ENCODE data around the gene ANKRD23. TPM values are rescaled to one million over a fixed set of nuclear protein-coding genes. Genes with fewer than 3 reads are reported as not detected.

ANKRD23 gene
- polyA plus RNA-seq, 1 of the 3 experiments (the other 2 are of a cell fraction): 3.1 TPM

GRCh38 chr2:96819128-96819875, 24.5 kb downstream of the ANKRD23 start (continued):
- TF ChIP-seq ZBTB33 (IDR thresholded peaks at IDR 0.05; ENCODE audit: borderline replicate concordance, low read depth) (no peak), FOXJ3 (CRISPR knock-in tag; IDR thresholded peaks at IDR 0.05) (peak; percentile 79; the same call in 1 of the 2 replicates)

GRCh38 chr2:96817882-96818281, 25.9 kb downstream of the ANKRD23 start:
- WGBS (ENCODE audit: low lambda C conversion rate): 95% methylated on average over 8 of the region's 8 CpGs
- ChIA-PET POLR2A (interaction anchor here (1.3 kb wide), 1 partner anchor 25 kb away, joined by 5 read pairs; no protein-coding TSS in a partner anchor), CTCF (interaction anchor here (0.6 to 6.1 kb wide), 8 partner anchors 15 to 338 kb away, joined by 3 to 35 read pairs (median 4); no protein-coding TSS in a partner anchor)
- peaks cover 4% of the 10 kb centered on the region for H3F3A ChIP-seq (replicated peaks; ENCODE audit: insufficient read depth)
- no peaks in the 10 kb centered on the region for H3K9me2 ChIP-seq
- H3K4me2 ChIP-seq: peak overlapping the region; percentile 88
- H3K27me3 ChIP-seq (ENCODE audit: insufficient read depth): no peaks in the 10 kb centered on the region
- H3K27ac ChIP-seq (ENCODE audit: low read depth in 2 of 2, low read length in 1 of 2): no peak overlapping the region
- H2AFZ ChIP-seq (ENCODE audit: low read depth): no peak overlapping the region
- TF ChIP-seq YY1 (IDR thresholded peaks at IDR 0.05; ENCODE audit: low read depth): no peak
- peaks cover 5 to 42% of the 10 kb centered on the region in 2 experiments; a peak in 3 of 4 replicates for H3K4me1 ChIP-seq (ENCODE audit: control insufficient read depth in 1 of 2, insufficient read depth in 2 of 2, low read depth in 1 of 2, low read length in 1 of 2)
- peak overlapping the region; percentile 61 to 73; a peak in 2 of 4 replicates for H3K4me3 ChIP-seq (ENCODE audit: low read depth in 2 of 2, low read length in 1 of 2)
- H3K79me2 ChIP-seq (ENCODE audit: insufficient read depth): peaks cover 7% of the 10 kb centered on the region; the same call in 1 of the 2 replicates
- no peak for DNase-seq
- H3K9me3 ChIP-seq: no peaks in the 10 kb centered on the region
- H4K20me1 ChIP-seq (ENCODE audit: insufficient read depth): peaks cover 26% of the 10 kb centered on the region
- no peaks in the 10 kb centered on the region for H3K36me3 ChIP-seq (replicated peaks in 1 of 2; ENCODE audit: control insufficient read depth in 1 of 2, insufficient read depth in 2 of 2, low read length in 1 of 2)
- no peak overlapping the region for H3K9ac ChIP-seq

GRCh38 chr2:96816836-96817702, 26.8 kb downstream of the ANKRD23 start:
- no peaks in the 10 kb centered on the region for H3K9me2 ChIP-seq
- H3K4me3 ChIP-seq (ENCODE audit: low read depth in 2 of 2, low read length in 1 of 2): peak overlapping the region; percentile 61 to 73
- no peaks in the 10 kb centered on the region for H3K36me3 ChIP-seq (replicated peaks in 1 of 2; ENCODE audit: control insufficient read depth in 1 of 2, insufficient read depth in 2 of 2, low read length in 1 of 2)
- 9% methylated on average over 13 of the region's 89 CpGs for WGBS (ENCODE audit: low lambda C conversion rate)
- H3K4me2 ChIP-seq: peak overlapping the region; percentile 88
- CTCF ChIA-PET: interaction anchor here (0.6 to 6.1 kb wide), 12 partner anchors 10 to 141 kb away, joined by 3 to 35 read pairs (median 4); partner anchors contain the start of gene ANKRD39
- H3K4me1 ChIP-seq (ENCODE audit: control insufficient read depth in 1 of 2, insufficient read depth in 2 of 2, low read depth in 1 of 2, low read length in 1 of 2): peaks cover 5 to 40% of the 10 kb centered on the region in 2 experiments; a peak in 3 of 4 replicates
- H4K20me1 ChIP-seq (ENCODE audit: insufficient read depth): peaks cover 26% of the 10 kb centered on the region
- H2AFZ ChIP-seq (ENCODE audit: low read depth): peak overlapping the region; percentile 18; the same call in 1 of the 2 replicates
- DNase-seq: peak; percentile 51
- peaks cover 7% of the 10 kb centered on the region; the same call in 1 of the 2 replicates for H3K79me2 ChIP-seq (ENCODE audit: insufficient read depth)
- POLR2A ChIA-PET: interaction anchor here (1.2 to 1.3 kb wide), 2 partner anchors 26 to 41 kb away, joined by 5 read pairs; partner anchors contain the start of gene ANKRD39
- H3K27me3 ChIP-seq (ENCODE audit: insufficient read depth): no peaks in the 10 kb centered on the region
- peak overlapping the region in 1 of 2 experiments; percentile 91; a peak in 2 of 4 replicates for H3K27ac ChIP-seq (ENCODE audit: low read depth in 2 of 2, low read length in 1 of 2)
- TF ChIP-seq RCOR1 (IDR thresholded peaks at IDR 0.05; ENCODE audit: low read length) (no peak), CHD2 (IDR thresholded peaks at IDR 0.05; ENCODE audit: low read length, partially characterized antibody) (no peak), MEF2A (IDR thresholded peaks at IDR 0.05; ENCODE audit: borderline replicate concordance, low read depth) (no peak), USF1 (IDR thresholded peaks at IDR 0.05; ENCODE audit: borderline replicate concordance, low read depth) (no peak), ELF1 (IDR thresholded peaks at IDR 0.05) (no peak), GATA2 (CRISPR knock-in tag; IDR thresholded peaks at IDR 0.05) (no peak), RXRA (IDR thresholded peaks at IDR 0.05; ENCODE audit: borderline replicate concordance, low read depth) (no peak), POLR2AphosphoS5 (IDR thresholded peaks at IDR 0.05; ENCODE audit: low read depth, low read length) (no peak)
- peak overlapping the region; percentile 31 for H3K9ac ChIP-seq
- no peaks in the 10 kb centered on the region for H3K9me3 ChIP-seq
- peaks cover 4% of the 10 kb centered on the region for H3F3A ChIP-seq (replicated peaks; ENCODE audit: insufficient read depth)
